GM18499 (cell line): ENCODE data around the gene CRELD2.
A peak's percentile ranks its signal among the peaks of the same experiment; 100 is the strongest.

Source experiments
- ATAC-seq: cut with Tn5 transposase; IDR thresholded peaks from one replicate; pipeline ENCODE4 v1.9.1; 2021; ENCODE audit warnings: moderate number of reproducible peaks; ENCODE audit not compliant: insufficient read depth, unreplicated experiment

CRELD2 gene

GRCh38 chr22:49917974-49918910 is at the start of gene CRELD2, which contains the start of gene ALG12:
CRELD2 (plus strand) TSS chr22:49918634; CDS start chr22:49918770, 136 bp downstream.
ALG12 (minus strand) TSS chr22:49918438; CDS start chr22:49913765, 4,673 bp downstream.
- ATAC-seq: peak; percentile 52

- ATAC-seq: no peak
Measured at GRCh38 chr22:49869086-49869830, 49.2 kb upstream of the CRELD2 start.

- no peak for ATAC-seq
Measured at GRCh38 chr22:49869845-49870712, 48.4 kb upstream of the CRELD2 start.

GRCh38 chr22:49871482-49871881 is 47.0 kb upstream of the CRELD2 start:
- no peak for ATAC-seq

GRCh38 chr22:49872347-49872746 is 46.1 kb upstream of the CRELD2 start:
- no peak for ATAC-seq

GRCh38 chr22:49873228-49873940 is 45.0 kb upstream of the CRELD2 start:
- ATAC-seq: no peak

GRCh38 chr22:49877642-49878041 is 40.8 kb upstream of the CRELD2 start:
- ATAC-seq: no peak

GRCh38 chr22:49878206-49878605 is 40.2 kb upstream of the CRELD2 start:
- ATAC-seq: no peak

- no peak for ATAC-seq
Measured at GRCh38 chr22:49879871-49880270, 38.6 kb upstream of the CRELD2 start.

GRCh38 chr22:49880281-49880680 is 38.2 kb upstream of the CRELD2 start:
- ATAC-seq: no peak

GRCh38 chr22:49881856-49882255 is 36.6 kb upstream of the CRELD2 start:
- no peak for ATAC-seq

GRCh38 chr22:49882519-49883293 is 35.7 kb upstream of the CRELD2 start:
- ATAC-seq: no peak

- ATAC-seq: no peak
Measured at GRCh38 chr22:49883294-49883640, 35.2 kb upstream of the CRELD2 start.

GRCh38 chr22:49884075-49884474 is 34.4 kb upstream of the CRELD2 start:
- ATAC-seq: no peak

- no peak for ATAC-seq
Measured at GRCh38 chr22:49884503-49885260, 33.8 kb upstream of the CRELD2 start.

- no peak for ATAC-seq
Measured at GRCh38 chr22:49885281-49885680, 33.2 kb upstream of the CRELD2 start.

GRCh38 chr22:49885881-49886280 is 32.6 kb upstream of the CRELD2 start:
- no peak for ATAC-seq

GRCh38 chr22:49886346-49887063 is 31.9 kb upstream of the CRELD2 start:
- no peak for ATAC-seq
